Neutrophil (primary cell): ENCODE measurements around the gene PLXND1.

Source experiments
- H3K27ac ChIP-seq: fragments of 200-600 bp; sonication (generic); 2 replicates; pipeline ENCODE4 v1.5.1; 2016; ENCODE audit warnings: mild to moderate bottlenecking, moderate library complexity
- H3K27me3 ChIP-seq: fragments of 200-600 bp; sonication (generic); 2 replicates; pipeline ENCODE4 v1.6.0; 2016; ENCODE audit warnings: mild to moderate bottlenecking
- H3K36me3 ChIP-seq: fragments of 200-600 bp; sonication (generic); 2 replicates; pipeline ENCODE4 v1.5.1; 2017
- H3K4me1 ChIP-seq, 2 experiments: fragments of 200-600 bp in 1 of 2; sonication (generic) in 1 of 2; 1 replicate in 1 of 2; 2 replicates in 1 of 2; pipeline versions ENCODE4 v1.5.1 to v1.6.1; 2013 to 2016; ENCODE audit warnings: low read depth in 1 of 2, low read length in 1 of 2, mild to moderate bottlenecking in 1 of 2, moderate library complexity in 1 of 2; ENCODE audit not compliant: control insufficient read depth in 1 of 2, insufficient read depth in 1 of 2
- H3K4me3 ChIP-seq, 2 experiments: fragments of 200-600 bp in 1 of 2; sonication (generic) in 1 of 2; 1 replicate in 1 of 2; 2 replicates in 1 of 2; pipeline ENCODE4 v1.5.1; 2013 to 2016; ENCODE audit warnings: low read depth in 1 of 2, low read length in 1 of 2, mild to moderate bottlenecking in 1 of 2, moderate library complexity in 1 of 2
- H3K9me3 ChIP-seq: fragments of 200-600 bp; sonication (generic); 2 replicates; pipeline ENCODE4 v1.5.1; 2016
- TF ChIP-seq, protein P1 (sequence below): fragments of 200-600 bp; sonication (generic); IDR thresholded peaks from 2 replicates; pipeline ENCODE4 v1.5.1; 2016; ENCODE audit warnings: antibody characterized with exemption

The PLXND1 gene

DNA sequence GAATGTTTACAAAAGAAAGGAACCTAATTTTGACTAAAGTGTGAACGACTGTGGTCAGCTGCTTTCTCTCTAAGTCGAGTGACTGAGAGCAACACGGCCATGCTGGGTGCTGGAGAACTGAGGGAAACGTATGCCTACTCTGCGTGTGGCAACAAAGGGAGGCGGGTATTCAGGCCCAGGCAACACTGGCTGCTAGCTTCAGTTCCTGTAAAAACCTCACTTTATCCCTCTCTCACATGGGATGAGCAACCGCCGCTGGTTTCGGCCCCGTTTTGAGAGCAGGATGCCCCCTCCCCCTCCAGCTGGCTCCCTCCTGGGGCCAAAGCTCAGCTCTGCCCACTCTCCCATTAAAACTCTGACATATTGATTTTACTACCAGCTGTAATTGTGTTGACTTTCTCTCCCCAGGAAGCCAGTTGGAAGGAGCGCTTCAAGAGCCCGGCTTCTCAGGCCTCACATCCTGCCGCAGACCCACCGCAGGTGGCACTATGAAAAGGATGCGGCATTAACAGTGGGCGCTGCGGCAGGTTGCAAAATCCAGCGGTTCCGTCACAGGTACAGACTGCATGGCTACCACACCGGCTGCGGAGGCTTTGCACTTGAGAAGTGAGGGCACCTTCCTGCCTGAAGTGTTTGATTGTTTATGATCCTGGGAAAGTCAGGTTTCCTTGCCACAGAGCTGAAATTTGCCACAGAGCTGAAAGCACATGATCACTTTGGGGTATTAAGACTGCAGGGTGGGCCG, 12.7 kb downstream of the PLXND1 start:
- TF ChIP-seq, protein P1, sequence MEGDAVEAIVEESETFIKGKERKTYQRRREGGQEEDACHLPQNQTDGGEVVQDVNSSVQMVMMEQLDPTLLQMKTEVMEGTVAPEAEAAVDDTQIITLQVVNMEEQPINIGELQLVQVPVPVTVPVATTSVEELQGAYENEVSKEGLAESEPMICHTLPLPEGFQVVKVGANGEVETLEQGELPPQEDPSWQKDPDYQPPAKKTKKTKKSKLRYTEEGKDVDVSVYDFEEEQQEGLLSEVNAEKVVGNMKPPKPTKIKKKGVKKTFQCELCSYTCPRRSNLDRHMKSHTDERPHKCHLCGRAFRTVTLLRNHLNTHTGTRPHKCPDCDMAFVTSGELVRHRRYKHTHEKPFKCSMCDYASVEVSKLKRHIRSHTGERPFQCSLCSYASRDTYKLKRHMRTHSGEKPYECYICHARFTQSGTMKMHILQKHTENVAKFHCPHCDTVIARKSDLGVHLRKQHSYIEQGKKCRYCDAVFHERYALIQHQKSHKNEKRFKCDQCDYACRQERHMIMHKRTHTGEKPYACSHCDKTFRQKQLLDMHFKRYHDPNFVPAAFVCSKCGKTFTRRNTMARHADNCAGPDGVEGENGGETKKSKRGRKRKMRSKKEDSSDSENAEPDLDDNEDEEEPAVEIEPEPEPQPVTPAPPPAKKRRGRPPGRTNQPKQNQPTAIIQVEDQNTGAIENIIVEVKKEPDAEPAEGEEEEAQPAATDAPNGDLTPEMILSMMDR: no peak
- Histone ChIP-seq H3K4me1 (peaks cover 31% of the 10 kb centered on the region in 2 experiments), H3K36me3 (no peaks in the 10 kb centered on the region), H3K4me3 (peak overlapping the region; percentile 50 to 53), H3K27me3 (peaks cover 35% of the 10 kb centered on the region), H3K9me3 (no peaks in the 10 kb centered on the region), H3K27ac (no peak overlapping the region)

DNA sequence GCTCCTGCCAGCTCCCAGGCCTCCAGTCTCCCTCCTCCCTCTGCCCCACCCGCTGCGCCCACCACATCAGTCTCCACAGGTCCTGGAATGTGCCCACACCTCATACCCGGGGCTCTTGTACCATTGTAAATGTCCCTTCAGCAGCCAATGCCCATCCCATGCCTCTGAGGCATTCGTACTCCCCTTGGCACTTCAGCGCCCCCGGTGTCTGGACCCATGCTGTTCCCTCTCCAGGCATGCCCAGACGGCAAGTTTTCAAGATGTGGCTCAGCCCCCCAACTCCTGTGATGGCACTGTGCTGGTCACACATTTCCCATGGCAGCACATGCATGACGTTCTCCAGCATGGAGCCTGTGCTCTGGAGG, 13.3 kb downstream of the PLXND1 start:
- Histone ChIP-seq H3K27me3 (peaks cover 35% of the 10 kb centered on the region), H3K9me3 (no peaks in the 10 kb centered on the region), H3K27ac (no peak overlapping the region), H3K36me3 (no peaks in the 10 kb centered on the region), H3K4me1 (peaks cover 31% of the 10 kb centered on the region in 2 experiments), H3K4me3 (peak overlapping the region; percentile 50 to 53)
- TF ChIP-seq, protein P1: no peak

DNA sequence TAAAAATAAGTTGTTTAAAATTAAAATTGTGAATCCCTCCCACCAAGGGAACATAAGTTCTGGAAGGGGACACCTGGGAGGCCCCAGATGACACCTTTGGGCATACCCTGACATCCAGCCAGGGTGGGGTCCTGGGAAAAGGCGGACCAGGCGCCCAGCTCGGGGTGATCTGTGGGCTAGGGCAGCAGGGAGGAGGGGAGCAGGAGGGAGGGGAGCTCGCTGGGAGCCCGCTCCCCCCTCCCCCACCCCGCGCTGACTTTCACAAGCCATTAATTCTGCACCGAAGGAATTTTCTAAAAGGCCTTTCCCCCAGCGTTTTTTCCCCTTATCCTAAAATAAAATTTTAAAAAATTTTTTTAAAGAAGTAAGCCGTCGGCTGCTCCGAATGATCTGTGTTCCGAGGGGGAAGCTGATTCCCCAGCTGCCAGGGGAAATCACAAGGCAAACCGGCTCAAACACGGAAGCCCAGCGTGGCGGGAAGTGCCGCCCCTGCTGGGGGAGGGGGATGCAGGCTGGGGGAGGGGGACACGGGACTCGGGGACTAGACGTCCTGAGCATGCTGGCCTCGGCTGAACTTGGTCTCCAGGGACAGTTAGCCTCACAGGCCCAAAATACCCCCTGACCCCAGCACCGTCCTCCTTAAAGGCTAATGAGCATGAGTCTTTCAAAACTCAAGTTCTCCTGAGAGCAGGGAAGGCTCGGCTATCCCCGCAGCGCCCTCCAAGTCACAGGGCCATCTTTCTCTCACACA, 13.9 kb downstream of the PLXND1 start:
- peaks cover 31% of the 10 kb centered on the region in 2 experiments for H3K4me1 ChIP-seq
- H3K9me3 ChIP-seq: no peaks in the 10 kb centered on the region
- no peak overlapping the region for H3K27ac ChIP-seq
- H3K4me3 ChIP-seq: peak overlapping the region; percentile 50 to 53
- TF ChIP-seq, protein P1: no peak
- no peaks in the 10 kb centered on the region for H3K36me3 ChIP-seq
- peaks cover 29% of the 10 kb centered on the region for H3K27me3 ChIP-seq

DNA sequence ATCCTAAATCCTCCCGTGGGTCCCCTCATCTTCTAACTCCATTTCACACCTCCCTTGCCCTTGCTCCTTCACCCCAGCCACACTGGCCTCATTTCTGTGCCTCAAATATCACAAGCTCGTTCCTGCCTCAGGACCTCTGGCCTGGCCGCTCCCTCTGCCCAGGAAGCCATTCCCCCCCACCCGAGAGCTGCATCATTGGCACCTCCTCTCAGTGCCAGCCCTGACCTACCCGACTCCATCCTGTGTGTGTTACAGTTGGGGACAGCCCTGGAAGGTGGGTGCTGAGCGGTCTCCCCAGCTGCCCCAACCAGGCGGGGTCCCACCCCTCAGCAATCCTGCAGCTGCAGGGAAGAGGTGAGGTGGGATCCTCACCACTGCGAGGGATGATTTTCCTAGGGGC, 14.5 kb downstream of the PLXND1 start:
- Histone ChIP-seq H3K4me3 (peak overlapping the region in 1 of 2 experiments; percentile 50), H3K27me3 (peaks cover 23% of the 10 kb centered on the region), H3K27ac (no peak overlapping the region), H3K4me1 (peaks cover 28 to 31% of the 10 kb centered on the region in 2 experiments), H3K36me3 (no peaks in the 10 kb centered on the region), H3K9me3 (no peaks in the 10 kb centered on the region)
- TF ChIP-seq, protein P1: no peak

DNA sequence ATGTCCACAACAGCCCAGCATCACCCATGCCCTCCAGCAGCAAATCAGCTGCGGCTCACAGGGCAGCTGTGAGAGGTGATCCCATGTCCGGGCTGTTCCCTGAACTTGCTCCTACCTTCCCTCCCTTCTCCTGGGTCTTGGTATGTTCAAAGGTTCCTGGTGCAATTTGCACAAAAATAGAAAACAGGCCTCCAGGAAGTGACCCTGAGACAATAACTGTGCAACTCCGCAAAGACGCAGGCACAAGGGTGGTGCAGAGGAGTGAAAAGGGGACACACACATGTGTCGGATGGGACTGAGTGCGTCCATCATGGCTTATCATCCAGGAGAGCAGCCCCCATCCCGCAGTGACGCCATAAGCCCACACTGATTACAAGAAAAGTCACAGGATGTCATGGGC, 16.3 kb downstream of the PLXND1 start:
- peaks cover 23% of the 10 kb centered on the region in 2 experiments for H3K4me1 ChIP-seq
- H3K9me3 ChIP-seq: no peaks in the 10 kb centered on the region
- no peak overlapping the region for H3K4me3 ChIP-seq
- no peak overlapping the region for H3K27ac ChIP-seq
- H3K36me3 ChIP-seq: no peaks in the 10 kb centered on the region
- H3K27me3 ChIP-seq: peaks cover 13% of the 10 kb centered on the region
- TF ChIP-seq, protein P1: no peak
